ENCODE data around the gene CLOCK.

The CLOCK gene

GRCh38 chr4:55446578-55446922, 100.2 kb downstream of the CLOCK start:
- H3F3A ChIP-seq (ENCODE audit: low read depth) = no peaks in the 10 kb centered on the region
- H3K27me3 ChIP-seq (ENCODE audit: insufficient read depth, low read length, poor library complexity, severe bottlenecking) = no peaks in the 10 kb centered on the region
- H3K9ac ChIP-seq (ENCODE audit: low read depth, low read length, poor library complexity, severe bottlenecking) = no peak overlapping the region
- no peak overlapping the region for H3K4me2 ChIP-seq (ENCODE audit: low read depth, low read length, poor library complexity, severe bottlenecking)
- no peaks in the 10 kb centered on the region for H3K9me2 ChIP-seq (replicated peaks; ENCODE audit: low read depth, low read length)
- no peak for TF ChIP-seq EZH2phosphoT487 (IDR thresholded peaks at IDR 0.05; ENCODE audit: borderline replicate concordance)
- TF ChIP-seq, protein P1, sequence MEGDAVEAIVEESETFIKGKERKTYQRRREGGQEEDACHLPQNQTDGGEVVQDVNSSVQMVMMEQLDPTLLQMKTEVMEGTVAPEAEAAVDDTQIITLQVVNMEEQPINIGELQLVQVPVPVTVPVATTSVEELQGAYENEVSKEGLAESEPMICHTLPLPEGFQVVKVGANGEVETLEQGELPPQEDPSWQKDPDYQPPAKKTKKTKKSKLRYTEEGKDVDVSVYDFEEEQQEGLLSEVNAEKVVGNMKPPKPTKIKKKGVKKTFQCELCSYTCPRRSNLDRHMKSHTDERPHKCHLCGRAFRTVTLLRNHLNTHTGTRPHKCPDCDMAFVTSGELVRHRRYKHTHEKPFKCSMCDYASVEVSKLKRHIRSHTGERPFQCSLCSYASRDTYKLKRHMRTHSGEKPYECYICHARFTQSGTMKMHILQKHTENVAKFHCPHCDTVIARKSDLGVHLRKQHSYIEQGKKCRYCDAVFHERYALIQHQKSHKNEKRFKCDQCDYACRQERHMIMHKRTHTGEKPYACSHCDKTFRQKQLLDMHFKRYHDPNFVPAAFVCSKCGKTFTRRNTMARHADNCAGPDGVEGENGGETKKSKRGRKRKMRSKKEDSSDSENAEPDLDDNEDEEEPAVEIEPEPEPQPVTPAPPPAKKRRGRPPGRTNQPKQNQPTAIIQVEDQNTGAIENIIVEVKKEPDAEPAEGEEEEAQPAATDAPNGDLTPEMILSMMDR (conservative IDR thresholded peaks at IDR 0.05; ENCODE audit: low read length) = no peak
- H3K9me3 ChIP-seq (ENCODE audit: insufficient read depth, low read depth, low read length) = no peaks in the 10 kb centered on the region
- H3K4me3 ChIP-seq (ENCODE audit: low read length, poor library complexity, severe bottlenecking) = no peak overlapping the region
- H2AFZ ChIP-seq (ENCODE audit: low read length) = no peak overlapping the region
- H3K79me2 ChIP-seq (ENCODE audit: insufficient read depth, low read length) = no peaks in the 10 kb centered on the region
- no peaks in the 10 kb centered on the region for H3K4me1 ChIP-seq (ENCODE audit: insufficient read depth, low read length, poor library complexity, severe bottlenecking)
- H3K36me3 ChIP-seq (ENCODE audit: insufficient read depth, low read length) = peaks cover 11% of the 10 kb centered on the region; the same call in 1 of the 2 replicates
- no peaks in the 10 kb centered on the region for H4K20me1 ChIP-seq (ENCODE audit: insufficient read depth, low read length, poor library complexity, severe bottlenecking)

DNA sequence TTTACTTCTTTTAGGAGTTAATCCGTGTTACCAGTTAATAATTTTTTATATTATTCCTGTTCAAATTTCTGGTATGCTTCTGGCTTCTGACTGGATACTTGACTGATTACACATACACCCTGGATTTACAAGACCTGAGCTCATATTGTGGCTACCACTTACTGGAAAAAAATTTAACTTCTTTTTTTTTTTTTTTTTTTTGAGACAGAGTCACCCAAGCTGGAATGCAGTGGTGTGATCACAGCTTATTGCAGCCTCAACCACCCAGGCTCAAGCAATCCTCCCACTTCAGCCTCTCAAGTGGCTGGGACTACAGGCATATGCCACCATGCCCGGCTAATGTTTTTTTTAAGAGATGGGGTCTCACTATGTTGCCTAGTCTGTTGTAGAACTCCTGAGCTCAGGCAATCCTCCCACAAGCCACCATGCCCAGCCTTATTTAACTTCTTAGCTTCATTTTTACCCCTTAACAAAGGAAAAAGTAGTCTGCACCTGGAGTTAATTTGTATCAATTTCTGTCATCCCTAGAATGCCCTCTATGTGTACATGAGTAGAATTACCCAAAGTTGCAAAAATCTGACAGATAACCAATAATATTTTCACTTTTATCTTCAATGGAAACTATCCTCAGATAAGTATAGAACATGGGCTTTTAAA, 100.7 kb downstream of the CLOCK start:
- H3K9me2 ChIP-seq (replicated peaks; ENCODE audit: low read depth, low read length) = no peaks in the 10 kb centered on the region
- no peaks in the 10 kb centered on the region for H3K27me3 ChIP-seq (ENCODE audit: insufficient read depth, low read length, poor library complexity, severe bottlenecking)
- H3K4me2 ChIP-seq (ENCODE audit: low read depth, low read length, poor library complexity, severe bottlenecking) = no peak overlapping the region
- no peak for TF ChIP-seq EZH2phosphoT487 (IDR thresholded peaks at IDR 0.05; ENCODE audit: borderline replicate concordance)
- TF ChIP-seq, protein P1 (conservative IDR thresholded peaks at IDR 0.05; ENCODE audit: low read length) = peak; percentile 19; the same call in 1 of the 2 replicates
- H3K9ac ChIP-seq (ENCODE audit: low read depth, low read length, poor library complexity, severe bottlenecking) = no peak overlapping the region
- no peak overlapping the region for H3K4me3 ChIP-seq (ENCODE audit: low read length, poor library complexity, severe bottlenecking)
- H3K9me3 ChIP-seq (ENCODE audit: insufficient read depth, low read depth, low read length) = no peaks in the 10 kb centered on the region
- no peaks in the 10 kb centered on the region for H3F3A ChIP-seq (ENCODE audit: low read depth)
- H2AFZ ChIP-seq (ENCODE audit: low read length) = no peak overlapping the region
- H4K20me1 ChIP-seq (ENCODE audit: insufficient read depth, low read length, poor library complexity, severe bottlenecking) = no peaks in the 10 kb centered on the region
- H3K4me1 ChIP-seq (ENCODE audit: insufficient read depth, low read length, poor library complexity, severe bottlenecking) = no peaks in the 10 kb centered on the region
- H3K79me2 ChIP-seq (ENCODE audit: insufficient read depth, low read length) = no peaks in the 10 kb centered on the region
- H3K36me3 ChIP-seq (ENCODE audit: insufficient read depth, low read length) = peaks cover 11% of the 10 kb centered on the region; the same call in 1 of the 2 replicates

DNA sequence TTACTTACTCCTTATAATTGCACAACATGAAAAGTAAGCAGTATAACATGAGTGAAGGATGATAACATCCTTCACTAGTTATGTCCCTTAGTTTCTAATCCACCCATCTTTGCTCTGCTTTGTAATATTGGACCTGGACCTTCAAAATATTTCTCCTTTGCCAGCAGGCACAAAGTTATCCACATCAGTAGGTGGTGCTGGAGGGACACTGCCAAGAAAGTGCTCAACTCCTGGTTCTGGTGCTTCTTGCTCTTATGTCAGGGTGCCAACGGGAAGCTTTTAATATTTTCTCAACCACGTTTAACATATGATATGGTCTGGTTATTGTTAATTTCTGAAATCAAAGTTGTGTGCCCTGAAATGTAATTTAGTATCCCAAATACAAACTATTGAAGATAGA, 101.9 kb downstream of the CLOCK start:
- no peaks in the 10 kb centered on the region for H3K9me2 ChIP-seq (replicated peaks; ENCODE audit: low read depth, low read length)
- no peaks in the 10 kb centered on the region for H3K9me3 ChIP-seq (ENCODE audit: insufficient read depth, low read depth, low read length)
- no peak overlapping the region for H3K9ac ChIP-seq (ENCODE audit: low read depth, low read length, poor library complexity, severe bottlenecking)
- H3K79me2 ChIP-seq (ENCODE audit: insufficient read depth, low read length) = no peaks in the 10 kb centered on the region
- no peak overlapping the region for H3K4me3 ChIP-seq (ENCODE audit: low read length, poor library complexity, severe bottlenecking)
- no peaks in the 10 kb centered on the region for H3K27me3 ChIP-seq (ENCODE audit: insufficient read depth, low read length, poor library complexity, severe bottlenecking)
- no peaks in the 10 kb centered on the region for H3K4me1 ChIP-seq (ENCODE audit: insufficient read depth, low read length, poor library complexity, severe bottlenecking)
- H3K4me2 ChIP-seq (ENCODE audit: low read depth, low read length, poor library complexity, severe bottlenecking) = no peak overlapping the region
- peaks cover 11% of the 10 kb centered on the region; the same call in 1 of the 2 replicates for H3K36me3 ChIP-seq (ENCODE audit: insufficient read depth, low read length)
- no peak overlapping the region for H2AFZ ChIP-seq (ENCODE audit: low read length)
- no peaks in the 10 kb centered on the region for H3F3A ChIP-seq (ENCODE audit: low read depth)
- no peaks in the 10 kb centered on the region for H4K20me1 ChIP-seq (ENCODE audit: insufficient read depth, low read length, poor library complexity, severe bottlenecking)
- TF ChIP-seq, protein P1 (conservative IDR thresholded peaks at IDR 0.05; ENCODE audit: low read length) = peak; percentile 14; the same call in 1 of the 2 replicates
- TF ChIP-seq EZH2phosphoT487 (IDR thresholded peaks at IDR 0.05; ENCODE audit: borderline replicate concordance) = no peak

Measured in Loucy (cell line).